ENCODE results near the gene CPVL. TPM values are rescaled to one million over a fixed set of nuclear protein-coding genes. Genes with fewer than 3 reads are reported as not detected.

The CPVL gene
- total and polyA plus RNA-seq, 11 donors: 68.8 to 247 (median 134) TPM

GRCh38 chr7:28957751-28958234 is 188.5 kb downstream of the CPVL start:
- Histone ChIP-seq H3K36me3 (no peaks in the 10 kb centered on the region), H3K4me3 (peak overlapping the region; percentile 42 to 73 (median 62)), H3K4me1 (peaks cover 5 to 54% (median 40%) of the 10 kb centered on the region in 12 donors), H3K9me3 (no peaks in the 10 kb centered on the region), H3K27me3 (peaks cover 0 to 48% (median 0%) of the 10 kb centered on the region in 9 donors), H3K27ac (peak overlapping the region; percentile 26 to 79 (median 66))
- 1 to 3% (median 2%) methylated on average over 38 to 47 of the region's 47 CpGs for WGBS, 4 donors
- ATAC-seq (peak in 3 of 4 donors; percentile 6 to 14 (median 10)), DNase-seq (peak in 1 of 5 donors; percentile 20)
- intact Hi-C loops (cut with DNase I): loop anchor here in 9 of 10 donors (1.0 to 10.0 kb wide), 8 partner anchors 31 to 147 kb away; no protein-coding TSS in a partner anchor
- TF ChIP-seq CTCF (IDR thresholded peaks at IDR 0.05) (no peak), POLR2A (IDR thresholded peaks at IDR 0.05) (no peak)

GRCh38 chr7:28957064-28957750 is 189.1 kb downstream of the CPVL start:
- no peak for TF ChIP-seq POLR2A (IDR thresholded peaks at IDR 0.05)
- no peak for TF ChIP-seq CTCF (IDR thresholded peaks at IDR 0.05)
- ATAC-seq (peak in 3 of 4 donors; percentile 21 to 37 (median 28)), DNase-seq (peak; percentile 18 to 74 (median 37))
- Histone ChIP-seq H3K27me3 (peaks cover 0 to 48% (median 0%) of the 10 kb centered on the region in 9 donors), H3K9me3 (no peaks in the 10 kb centered on the region), H3K36me3 (no peaks in the 10 kb centered on the region), H3K27ac (peak overlapping the region; percentile 35 to 79 (median 66)), H3K4me3 (peak overlapping the region; percentile 42 to 73 (median 62)), H3K4me1 (peaks cover 5 to 54% (median 40%) of the 10 kb centered on the region in 12 donors)
- intact Hi-C loops (cut with DNase I): loop anchor here in 9 of 10 donors (1.0 to 10.0 kb wide), 8 partner anchors 30 to 148 kb away; no protein-coding TSS in a partner anchor
- WGBS, 4 donors: 2 to 5% (median 3%) methylated on average over 43 to 59 of the region's 59 CpGs

DNA sequence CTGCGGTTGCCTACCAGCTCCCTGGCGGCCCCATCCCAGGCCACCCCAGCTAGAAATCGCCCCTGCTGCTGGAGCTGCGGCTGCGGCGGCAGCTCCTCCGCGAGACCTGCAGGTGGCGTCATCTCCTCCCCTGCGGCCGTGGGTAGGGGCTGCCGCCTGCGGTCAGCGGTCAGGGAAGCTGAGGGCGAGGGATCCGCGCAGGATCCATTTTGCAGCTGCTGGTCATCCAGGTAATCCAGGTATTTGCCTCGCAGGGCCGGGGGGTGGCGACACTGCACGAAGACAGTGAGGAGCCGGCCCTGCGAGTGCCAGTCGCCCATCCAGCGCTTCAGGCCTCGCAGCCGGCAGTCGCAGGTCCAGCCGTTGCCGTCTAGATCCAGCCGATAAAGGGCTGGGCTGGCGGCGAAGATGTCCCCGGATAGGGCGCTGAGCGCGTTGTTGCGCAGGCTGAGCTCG is 189.7 kb downstream of the CPVL start:
- 0 to 1% (median 1%) methylated on average over 36 to 39 of the region's 39 CpGs for WGBS, 4 donors
- H3K27ac ChIP-seq: peak overlapping the region; percentile 25 to 79 (median 66)
- no peaks in the 10 kb centered on the region for H3K9me3 ChIP-seq
- ATAC-seq: peak; percentile 25 to 73 (median 62)
- peaks cover 0 to 48% (median 0%) of the 10 kb centered on the region in 9 donors for H3K27me3 ChIP-seq
- intact Hi-C loops (cut with DNase I): loop anchor here in 9 of 10 donors (1.0 to 10.0 kb wide), 10 partner anchors 29 to 148 kb away; no protein-coding TSS in a partner anchor
- peak; percentile 60 to 82 (median 74) for DNase-seq
- TF ChIP-seq CTCF (IDR thresholded peaks at IDR 0.05): peak; percentile 38 to 67 (median 58)
- no peak for TF ChIP-seq POLR2A (IDR thresholded peaks at IDR 0.05)
- H3K4me1 ChIP-seq: peaks cover 5 to 54% (median 40%) of the 10 kb centered on the region in 12 donors
- peak overlapping the region; percentile 42 to 73 (median 62) for H3K4me3 ChIP-seq
- no peaks in the 10 kb centered on the region for H3K36me3 ChIP-seq

Measured in heart left ventricle (tissue), 16 donors.